Activated naive CD8-positive, alpha-beta T cell (primary cell): Measurements from ENCODE around the gene COPE.

Experiments used
- H3K27ac Mint-ChIP-seq: one replicate; pipeline ENCODE4 v1.8.0; 2021; ENCODE audit warnings: mixed read lengths
- H3K27me3 Mint-ChIP-seq: one replicate; pipeline ENCODE4 v1.8.0; 2021; ENCODE audit warnings: mixed read lengths
- H3K36me3 Mint-ChIP-seq: one replicate; pipeline ENCODE4 v1.8.0; 2021; ENCODE audit warnings: mixed read lengths
- H3K4me1 Mint-ChIP-seq: one replicate; pipeline ENCODE4 v1.8.0; 2021; ENCODE audit warnings: low read depth, mixed read lengths
- H3K4me3 Mint-ChIP-seq: one replicate; pipeline ENCODE4 v1.8.0; 2021; ENCODE audit warnings: mild to moderate bottlenecking, mixed read lengths
- H3K9me3 Mint-ChIP-seq: one replicate; pipeline ENCODE4 v1.8.0; 2021; ENCODE audit warnings: low read depth, mixed read lengths

The COPE gene

GRCh38 chr19:18861917-18862316 is 57.3 kb downstream of the COPE start:
- Mint-ChIP-seq H3K9me3 (no peaks in the 10 kb centered on the region), H3K27me3 (no peaks in the 10 kb centered on the region), H3K27ac (no peak overlapping the region), H3K4me1 (peaks cover 1% of the 10 kb centered on the region), H3K4me3 (no peak overlapping the region), H3K36me3 (peaks cover 3% of the 10 kb centered on the region)

GRCh38 chr19:18861235-18861634 is 58.0 kb downstream of the COPE start:
- Mint-ChIP-seq H3K27me3 (no peaks in the 10 kb centered on the region), H3K27ac (no peak overlapping the region), H3K4me1 (peaks cover 1% of the 10 kb centered on the region), H3K9me3 (no peaks in the 10 kb centered on the region), H3K36me3 (peaks cover 3% of the 10 kb centered on the region), H3K4me3 (no peak overlapping the region)

- Mint-ChIP-seq H3K9me3 (no peaks in the 10 kb centered on the region), H3K27ac (no peak overlapping the region), H3K4me3 (no peak overlapping the region), H3K27me3 (no peaks in the 10 kb centered on the region), H3K36me3 (peaks cover 3% of the 10 kb centered on the region), H3K4me1 (no peaks in the 10 kb centered on the region)
These were observed 58.5 kb downstream of the COPE start for GRCh38 chr19:18860725-18861124.

- no peaks in the 10 kb centered on the region for H3K27me3 Mint-ChIP-seq
- H3K27ac Mint-ChIP-seq, result no peak overlapping the region
- H3K36me3 Mint-ChIP-seq, result peaks cover 3% of the 10 kb centered on the region
- H3K9me3 Mint-ChIP-seq, result no peaks in the 10 kb centered on the region
- H3K4me3 Mint-ChIP-seq, result no peak overlapping the region
- no peaks in the 10 kb centered on the region for H3K4me1 Mint-ChIP-seq
These were observed 58.9 kb downstream of the COPE start for GRCh38 chr19:18860302-18860700.

- peaks cover 3% of the 10 kb centered on the region for H3K36me3 Mint-ChIP-seq
- no peaks in the 10 kb centered on the region for H3K4me1 Mint-ChIP-seq
- no peak overlapping the region for H3K4me3 Mint-ChIP-seq
- no peak overlapping the region for H3K27ac Mint-ChIP-seq
- no peaks in the 10 kb centered on the region for H3K9me3 Mint-ChIP-seq
- no peaks in the 10 kb centered on the region for H3K27me3 Mint-ChIP-seq
These were observed 59.4 kb downstream of the COPE start for GRCh38 chr19:18859676-18860301.

GRCh38 chr19:18858906-18859646 is 60.1 kb downstream of the COPE start:
- no peaks in the 10 kb centered on the region for H3K27me3 Mint-ChIP-seq
- H3K4me1 Mint-ChIP-seq, result no peaks in the 10 kb centered on the region
- H3K36me3 Mint-ChIP-seq, result peaks cover 3% of the 10 kb centered on the region
- no peaks in the 10 kb centered on the region for H3K9me3 Mint-ChIP-seq
- no peak overlapping the region for H3K4me3 Mint-ChIP-seq
- H3K27ac Mint-ChIP-seq, result no peak overlapping the region

GRCh38 chr19:18857223-18857622 is 62.0 kb downstream of the COPE start:
- no peaks in the 10 kb centered on the region for H3K9me3 Mint-ChIP-seq
- H3K27me3 Mint-ChIP-seq, result no peaks in the 10 kb centered on the region
- H3K4me3 Mint-ChIP-seq, result no peak overlapping the region
- H3K36me3 Mint-ChIP-seq, result peaks cover under 1% of the 10 kb centered on the region
- H3K4me1 Mint-ChIP-seq, result no peaks in the 10 kb centered on the region
- H3K27ac Mint-ChIP-seq, result no peak overlapping the region

GRCh38 chr19:18856385-18857126 is 62.6 kb downstream of the COPE start:
- Mint-ChIP-seq H3K27me3 (no peaks in the 10 kb centered on the region), H3K4me3 (no peak overlapping the region), H3K9me3 (no peaks in the 10 kb centered on the region), H3K27ac (no peak overlapping the region), H3K4me1 (no peaks in the 10 kb centered on the region), H3K36me3 (no peaks in the 10 kb centered on the region)

GRCh38 chr19:18855647-18856384 is 63.4 kb downstream of the COPE start:
- no peaks in the 10 kb centered on the region for H3K36me3 Mint-ChIP-seq
- H3K27ac Mint-ChIP-seq, result no peak overlapping the region
- no peaks in the 10 kb centered on the region for H3K9me3 Mint-ChIP-seq
- H3K4me3 Mint-ChIP-seq, result no peak overlapping the region
- no peaks in the 10 kb centered on the region for H3K4me1 Mint-ChIP-seq
- H3K27me3 Mint-ChIP-seq, result no peaks in the 10 kb centered on the region

- Mint-ChIP-seq H3K9me3 (no peaks in the 10 kb centered on the region), H3K36me3 (peaks cover 2% of the 10 kb centered on the region), H3K4me3 (no peak overlapping the region), H3K4me1 (peaks cover 3% of the 10 kb centered on the region), H3K27me3 (no peaks in the 10 kb centered on the region), H3K27ac (no peak overlapping the region)
These were observed 64.2 kb downstream of the COPE start for GRCh38 chr19:18854982-18855381.

- H3K36me3 Mint-ChIP-seq, result peaks cover 2% of the 10 kb centered on the region
- no peak overlapping the region for H3K4me3 Mint-ChIP-seq
- no peaks in the 10 kb centered on the region for H3K27me3 Mint-ChIP-seq
- no peaks in the 10 kb centered on the region for H3K9me3 Mint-ChIP-seq
- peaks cover 11% of the 10 kb centered on the region for H3K4me1 Mint-ChIP-seq
- no peak overlapping the region for H3K27ac Mint-ChIP-seq
These were observed 65.3 kb downstream of the COPE start for GRCh38 chr19:18853755-18854427.

GRCh38 chr19:18852648-18853047 is 66.5 kb downstream of the COPE start:
- Mint-ChIP-seq H3K36me3 (peaks cover 2% of the 10 kb centered on the region), H3K27me3 (no peaks in the 10 kb centered on the region), H3K4me3 (no peak overlapping the region), H3K9me3 (no peaks in the 10 kb centered on the region), H3K27ac (no peak overlapping the region), H3K4me1 (peaks cover 17% of the 10 kb centered on the region)

- Mint-ChIP-seq H3K9me3 (no peaks in the 10 kb centered on the region), H3K27me3 (no peaks in the 10 kb centered on the region), H3K36me3 (peaks cover 2% of the 10 kb centered on the region), H3K4me1 (peaks cover 25% of the 10 kb centered on the region), H3K4me3 (no peak overlapping the region), H3K27ac (no peak overlapping the region)
These were observed 67.4 kb downstream of the COPE start for GRCh38 chr19:18851673-18852325.
